ENCODE measurements around the gene PAQR7. TPM values are rescaled to one million over a fixed set of nuclear protein-coding genes. Genes with fewer than 3 reads are reported as not detected.

PAQR7 gene
- 12.6 and 20.7 TPM in 2 replicates for total RNA-seq

- H3K36me3 ChIP-seq (ENCODE audit: control insufficient read depth, insufficient read depth, low read length), result peaks cover under 1% of the 10 kb centered on the region
- peak within 1 kb of the TSS; percentile 87 for H3K4me3 ChIP-seq (ENCODE audit: low read depth, low read length)
- TF ChIP-seq, protein P1, sequence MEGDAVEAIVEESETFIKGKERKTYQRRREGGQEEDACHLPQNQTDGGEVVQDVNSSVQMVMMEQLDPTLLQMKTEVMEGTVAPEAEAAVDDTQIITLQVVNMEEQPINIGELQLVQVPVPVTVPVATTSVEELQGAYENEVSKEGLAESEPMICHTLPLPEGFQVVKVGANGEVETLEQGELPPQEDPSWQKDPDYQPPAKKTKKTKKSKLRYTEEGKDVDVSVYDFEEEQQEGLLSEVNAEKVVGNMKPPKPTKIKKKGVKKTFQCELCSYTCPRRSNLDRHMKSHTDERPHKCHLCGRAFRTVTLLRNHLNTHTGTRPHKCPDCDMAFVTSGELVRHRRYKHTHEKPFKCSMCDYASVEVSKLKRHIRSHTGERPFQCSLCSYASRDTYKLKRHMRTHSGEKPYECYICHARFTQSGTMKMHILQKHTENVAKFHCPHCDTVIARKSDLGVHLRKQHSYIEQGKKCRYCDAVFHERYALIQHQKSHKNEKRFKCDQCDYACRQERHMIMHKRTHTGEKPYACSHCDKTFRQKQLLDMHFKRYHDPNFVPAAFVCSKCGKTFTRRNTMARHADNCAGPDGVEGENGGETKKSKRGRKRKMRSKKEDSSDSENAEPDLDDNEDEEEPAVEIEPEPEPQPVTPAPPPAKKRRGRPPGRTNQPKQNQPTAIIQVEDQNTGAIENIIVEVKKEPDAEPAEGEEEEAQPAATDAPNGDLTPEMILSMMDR (IDR thresholded peaks at IDR 0.05; ENCODE audit: insufficient read depth, low read length, severe bottlenecking), result peak; percentile 20
- H3K27me3 ChIP-seq (ENCODE audit: control insufficient read depth, insufficient read depth, low read length), result no peaks in the 10 kb centered on the region
- FAIRE-seq, result no peak
- peak; percentile 49 for DNase-seq (ENCODE audit: low read depth)
Observed at GRCh38 chr1:25875154-25875855, at the start of gene PAQR7. TSS of gene PAQR7 (minus strand) at chr1:25875708. CDS start at chr1:25863839, 11,869 bp downstream.

- Histone ChIP-seq H3K27me3 (ENCODE audit: control insufficient read depth, insufficient read depth, low read length) (no peaks in the 10 kb centered on the region), H3K36me3 (ENCODE audit: control insufficient read depth, insufficient read depth, low read length) (no peaks in the 10 kb centered on the region), H3K4me3 (ENCODE audit: low read depth, low read length) (no peak overlapping the region)
- no peak for FAIRE-seq
- DNase-seq (ENCODE audit: low read depth), result no peak
- TF ChIP-seq, protein P1 (IDR thresholded peaks at IDR 0.05; ENCODE audit: insufficient read depth, low read length, severe bottlenecking), result no peak
Observed at GRCh38 chr1:25924454-25924853, 48.9 kb upstream of the PAQR7 start.

DNA sequence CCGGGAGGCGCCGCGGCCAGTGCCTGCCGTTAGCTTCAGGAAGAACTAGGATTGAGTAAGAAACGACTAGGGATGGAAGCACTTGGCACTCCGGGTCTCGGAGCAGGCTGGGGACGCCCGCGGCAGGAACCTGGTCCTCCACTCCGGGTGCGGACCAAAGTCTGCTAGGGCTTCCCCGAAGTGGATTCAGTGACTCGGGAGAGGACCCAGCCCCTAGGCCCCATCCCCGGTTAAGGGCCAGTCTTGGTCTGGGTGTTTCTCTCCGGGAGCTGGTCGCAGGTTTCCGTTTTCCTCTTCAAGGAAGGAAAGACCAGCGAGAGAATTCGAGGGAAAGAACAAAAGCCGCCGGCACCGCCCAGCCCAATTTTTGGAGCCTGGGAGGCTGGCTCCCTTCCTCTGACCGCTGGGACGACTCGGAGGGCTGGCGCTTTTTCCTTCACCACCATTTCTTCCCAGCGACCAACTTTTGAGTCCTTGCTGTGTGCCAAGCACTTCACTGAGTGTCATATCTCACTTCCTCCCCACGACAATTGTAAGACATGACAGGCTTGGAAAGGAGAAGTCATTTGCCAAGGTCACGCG is 47.6 kb upstream of the PAQR7 start:
- TF ChIP-seq, protein P1 (IDR thresholded peaks at IDR 0.05; ENCODE audit: insufficient read depth, low read length, severe bottlenecking), result no peak
- Histone ChIP-seq H3K36me3 (ENCODE audit: control insufficient read depth, insufficient read depth, low read length) (no peaks in the 10 kb centered on the region), H3K4me3 (ENCODE audit: low read depth, low read length) (peak overlapping the region; percentile 42), H3K27me3 (ENCODE audit: control insufficient read depth, insufficient read depth, low read length) (no peaks in the 10 kb centered on the region)
- DNase-seq (ENCODE audit: low read depth) (no peak), FAIRE-seq (no peak)

- Histone ChIP-seq H3K36me3 (ENCODE audit: control insufficient read depth, insufficient read depth, low read length) (no peaks in the 10 kb centered on the region), H3K27me3 (ENCODE audit: control insufficient read depth, insufficient read depth, low read length) (no peaks in the 10 kb centered on the region), H3K4me3 (ENCODE audit: low read depth, low read length) (peak overlapping the region; percentile 42)
- no peak for FAIRE-seq
- TF ChIP-seq, protein P1 (IDR thresholded peaks at IDR 0.05; ENCODE audit: insufficient read depth, low read length, severe bottlenecking), result no peak
- DNase-seq (ENCODE audit: low read depth), result no peak
Observed at GRCh38 chr1:25922056-25922970, 46.8 kb upstream of the PAQR7 start.

GRCh38 chr1:25918615-25919014 is 43.1 kb upstream of the PAQR7 start:
- no peaks in the 10 kb centered on the region for H3K36me3 ChIP-seq (ENCODE audit: control insufficient read depth, insufficient read depth, low read length)
- no peaks in the 10 kb centered on the region for H3K27me3 ChIP-seq (ENCODE audit: control insufficient read depth, insufficient read depth, low read length)
- DNase-seq (ENCODE audit: low read depth), result no peak
- H3K4me3 ChIP-seq (ENCODE audit: low read depth, low read length), result no peak overlapping the region
- TF ChIP-seq, protein P1 (IDR thresholded peaks at IDR 0.05; ENCODE audit: insufficient read depth, low read length, severe bottlenecking), result no peak
- FAIRE-seq, result no peak
